Measurements from ENCODE around the gene SIN3A.

The SIN3A gene

DNA sequence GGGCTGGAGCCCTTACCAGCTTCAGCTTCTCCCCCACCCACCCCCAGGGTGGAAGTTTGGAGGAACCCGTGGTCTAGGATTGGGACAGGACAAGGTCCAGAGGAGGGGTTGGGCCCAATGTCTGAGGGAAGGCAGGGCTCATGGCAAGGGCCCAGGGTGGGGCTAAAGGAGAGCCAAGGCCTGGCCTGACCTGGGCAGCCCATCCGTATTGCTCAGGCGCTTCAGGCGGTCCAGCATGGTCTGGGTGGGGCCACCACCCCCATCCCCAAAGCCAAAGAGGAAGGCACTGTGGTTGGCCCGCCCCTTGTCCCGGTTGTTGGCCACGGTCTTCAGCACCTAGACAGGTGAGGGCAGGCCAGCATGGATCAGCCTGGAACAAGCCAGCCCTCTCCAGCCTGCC, 90.6 kb downstream of the SIN3A start:
- H3K36me3 ChIP-seq (ENCODE audit: control insufficient read depth, insufficient read depth, low read length): peaks cover 4% of the 10 kb centered on the region
- no peaks in the 10 kb centered on the region for H3K79me1 ChIP-seq (ENCODE audit: low read length)
- H3K4ac ChIP-seq (ENCODE audit: low read depth, low read length): no peak overlapping the region
- DNase-seq: no peak
- H3K27ac ChIP-seq (ENCODE audit: low read depth, low read length): no peak overlapping the region
- no peak overlapping the region for H2AK5ac ChIP-seq (ENCODE audit: low read length)
- H3K27me3 ChIP-seq (ENCODE audit: insufficient read depth, low read length, poor library complexity): no peaks in the 10 kb centered on the region
- H3K4me1 ChIP-seq (ENCODE audit: control insufficient read depth, low read depth, low read length): no peaks in the 10 kb centered on the region
- WGBS (ENCODE audit: extremely low coverage, insufficient coverage, low lambda C conversion rate): no CpG with 5 or more reads among the region's 7 CpGs
- H3K4me2 ChIP-seq (ENCODE audit: low read length): no peak overlapping the region
- H3K4me3 ChIP-seq (ENCODE audit: low read length): no peak overlapping the region
- no peaks in the 10 kb centered on the region for H3K79me2 ChIP-seq (ENCODE audit: control insufficient read depth, insufficient read depth, low read length)
- H3K9ac ChIP-seq (ENCODE audit: low read length): no peak overlapping the region
- no peak overlapping the region for H4K8ac ChIP-seq (ENCODE audit: low read depth, low read length)
- H3K18ac ChIP-seq (ENCODE audit: low read length): no peak overlapping the region
- no peak overlapping the region for H3K23ac ChIP-seq (ENCODE audit: low read length)
- no peak overlapping the region for H2BK15ac ChIP-seq (replicated peaks; ENCODE audit: low read depth)
- H2BK120ac ChIP-seq (ENCODE audit: low read depth, low read length): no peak overlapping the region
- H2BK5ac ChIP-seq (ENCODE audit: low read length): no peak overlapping the region
- H4K5ac ChIP-seq (ENCODE audit: low read length): no peak overlapping the region
- H3K56ac ChIP-seq (ENCODE audit: low read length): no peak overlapping the region

DNA sequence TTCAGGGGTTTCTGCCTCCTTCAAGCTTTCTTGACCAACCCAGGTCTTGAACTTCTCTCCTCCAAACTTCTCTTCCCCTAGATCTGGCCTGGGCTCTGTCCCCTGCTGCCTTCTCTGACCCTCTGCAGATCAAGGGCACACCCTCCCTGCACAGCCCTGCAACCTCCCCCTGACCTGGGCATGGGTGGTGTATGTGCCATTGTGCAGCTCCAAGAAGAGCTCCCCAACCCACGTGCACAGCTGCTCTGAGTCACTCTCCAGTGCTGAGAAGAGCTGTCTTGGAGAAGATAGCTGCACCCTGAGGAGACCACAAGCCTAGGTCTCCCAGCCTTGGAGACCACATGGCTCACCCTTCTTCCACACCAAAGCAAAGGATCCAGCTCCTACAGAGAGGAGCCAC, 91.1 kb downstream of the SIN3A start:
- H2BK5ac ChIP-seq (ENCODE audit: low read length): no peak overlapping the region
- H3K9ac ChIP-seq (ENCODE audit: low read length): no peak overlapping the region
- no peak for DNase-seq
- no peak overlapping the region for H3K4ac ChIP-seq (ENCODE audit: low read depth, low read length)
- no peak overlapping the region for H3K4me3 ChIP-seq (ENCODE audit: low read length)
- H3K79me1 ChIP-seq (ENCODE audit: low read length): no peaks in the 10 kb centered on the region
- no peak overlapping the region for H2BK15ac ChIP-seq (replicated peaks; ENCODE audit: low read depth)
- H2BK120ac ChIP-seq (ENCODE audit: low read depth, low read length): no peak overlapping the region
- H3K4me2 ChIP-seq (ENCODE audit: low read length): no peak overlapping the region
- no peak overlapping the region for H2AK5ac ChIP-seq (ENCODE audit: low read length)
- peaks cover 4% of the 10 kb centered on the region for H3K36me3 ChIP-seq (ENCODE audit: control insufficient read depth, insufficient read depth, low read length)
- H3K27ac ChIP-seq (ENCODE audit: low read depth, low read length): no peak overlapping the region
- H4K5ac ChIP-seq (ENCODE audit: low read length): no peak overlapping the region
- H3K4me1 ChIP-seq (ENCODE audit: control insufficient read depth, low read depth, low read length): no peaks in the 10 kb centered on the region
- no peak overlapping the region for H4K8ac ChIP-seq (ENCODE audit: low read depth, low read length)
- no peaks in the 10 kb centered on the region for H3K79me2 ChIP-seq (ENCODE audit: control insufficient read depth, insufficient read depth, low read length)
- H3K27me3 ChIP-seq (ENCODE audit: insufficient read depth, low read length, poor library complexity): no peaks in the 10 kb centered on the region
- H3K23ac ChIP-seq (ENCODE audit: low read length): no peak overlapping the region
- H3K18ac ChIP-seq (ENCODE audit: low read length): no peak overlapping the region
- no CpG with 5 or more reads among the region's 1 CpG for WGBS (ENCODE audit: extremely low coverage, insufficient coverage, low lambda C conversion rate)
- no peak overlapping the region for H3K56ac ChIP-seq (ENCODE audit: low read length)

- H3K79me2 ChIP-seq (ENCODE audit: control insufficient read depth, insufficient read depth, low read length): no peaks in the 10 kb centered on the region
- no peak overlapping the region for H3K4me3 ChIP-seq (ENCODE audit: low read length)
- H3K4me2 ChIP-seq (ENCODE audit: low read length): no peak overlapping the region
- no peaks in the 10 kb centered on the region for H3K27me3 ChIP-seq (ENCODE audit: insufficient read depth, low read length, poor library complexity)
- H4K5ac ChIP-seq (ENCODE audit: low read length): no peak overlapping the region
- H3K79me1 ChIP-seq (ENCODE audit: low read length): no peaks in the 10 kb centered on the region
- no peak overlapping the region for H3K27ac ChIP-seq (ENCODE audit: low read depth, low read length)
- no peak overlapping the region for H3K18ac ChIP-seq (ENCODE audit: low read length)
- no peak overlapping the region for H2BK120ac ChIP-seq (ENCODE audit: low read depth, low read length)
- no peak overlapping the region for H2AK5ac ChIP-seq (ENCODE audit: low read length)
- H3K4me1 ChIP-seq (ENCODE audit: control insufficient read depth, low read depth, low read length): no peaks in the 10 kb centered on the region
- no peak overlapping the region for H3K56ac ChIP-seq (ENCODE audit: low read length)
- no peak overlapping the region for H3K23ac ChIP-seq (ENCODE audit: low read length)
- no peak overlapping the region for H4K8ac ChIP-seq (ENCODE audit: low read depth, low read length)
- H3K36me3 ChIP-seq (ENCODE audit: control insufficient read depth, insufficient read depth, low read length): peaks cover 4% of the 10 kb centered on the region
- no peak overlapping the region for H3K9ac ChIP-seq (ENCODE audit: low read length)
- no peak overlapping the region for H3K4ac ChIP-seq (ENCODE audit: low read depth, low read length)
- DNase-seq: no peak
- H2BK5ac ChIP-seq (ENCODE audit: low read length): no peak overlapping the region
- H2BK15ac ChIP-seq (replicated peaks; ENCODE audit: low read depth): no peak overlapping the region
- no CpG with 5 or more reads among the region's 15 CpGs for WGBS (ENCODE audit: extremely low coverage, insufficient coverage, low lambda C conversion rate)
Observed at GRCh38 chr15:75359537-75360250, 91.8 kb downstream of the SIN3A start.

- H3K4me1 ChIP-seq (ENCODE audit: control insufficient read depth, low read depth, low read length): no peaks in the 10 kb centered on the region
- DNase-seq: no peak
- H3K4me3 ChIP-seq (ENCODE audit: low read length): no peak overlapping the region
- H4K5ac ChIP-seq (ENCODE audit: low read length): no peak overlapping the region
- H2AK5ac ChIP-seq (ENCODE audit: low read length): no peak overlapping the region
- H3K23ac ChIP-seq (ENCODE audit: low read length): no peak overlapping the region
- no peaks in the 10 kb centered on the region for H3K27me3 ChIP-seq (ENCODE audit: insufficient read depth, low read length, poor library complexity)
- no peak overlapping the region for H3K18ac ChIP-seq (ENCODE audit: low read length)
- no peak overlapping the region for H2BK15ac ChIP-seq (replicated peaks; ENCODE audit: low read depth)
- peaks cover 3% of the 10 kb centered on the region for H3K36me3 ChIP-seq (ENCODE audit: control insufficient read depth, insufficient read depth, low read length)
- H3K4me2 ChIP-seq (ENCODE audit: low read length): no peak overlapping the region
- no CpG with 5 or more reads among the region's 10 CpGs for WGBS (ENCODE audit: extremely low coverage, insufficient coverage, low lambda C conversion rate)
- no peaks in the 10 kb centered on the region for H3K79me1 ChIP-seq (ENCODE audit: low read length)
- no peak overlapping the region for H3K9ac ChIP-seq (ENCODE audit: low read length)
- no peak overlapping the region for H2BK5ac ChIP-seq (ENCODE audit: low read length)
- H3K4ac ChIP-seq (ENCODE audit: low read depth, low read length): no peak overlapping the region
- no peak overlapping the region for H3K27ac ChIP-seq (ENCODE audit: low read depth, low read length)
- H4K8ac ChIP-seq (ENCODE audit: low read depth, low read length): no peak overlapping the region
- H2BK120ac ChIP-seq (ENCODE audit: low read depth, low read length): no peak overlapping the region
- H3K79me2 ChIP-seq (ENCODE audit: control insufficient read depth, insufficient read depth, low read length): no peaks in the 10 kb centered on the region
- H3K56ac ChIP-seq (ENCODE audit: low read length): no peak overlapping the region
Observed at GRCh38 chr15:75358771-75359536, 92.5 kb downstream of the SIN3A start.

GRCh38 chr15:75357976-75358673, 93.4 kb downstream of the SIN3A start:
- WGBS (ENCODE audit: extremely low coverage, insufficient coverage, low lambda C conversion rate): no CpG with 5 or more reads among the region's 17 CpGs
- no peak overlapping the region for H2BK5ac ChIP-seq (ENCODE audit: low read length)
- H3K4me2 ChIP-seq (ENCODE audit: low read length): no peak overlapping the region
- peaks cover 2% of the 10 kb centered on the region for H3K36me3 ChIP-seq (ENCODE audit: control insufficient read depth, insufficient read depth, low read length)
- H3K79me2 ChIP-seq (ENCODE audit: control insufficient read depth, insufficient read depth, low read length): no peaks in the 10 kb centered on the region
- no peaks in the 10 kb centered on the region for H3K27me3 ChIP-seq (ENCODE audit: insufficient read depth, low read length, poor library complexity)
- no peaks in the 10 kb centered on the region for H3K79me1 ChIP-seq (ENCODE audit: low read length)
- no peak overlapping the region for H2AK5ac ChIP-seq (ENCODE audit: low read length)
- H4K5ac ChIP-seq (ENCODE audit: low read length): no peak overlapping the region
- H4K8ac ChIP-seq (ENCODE audit: low read depth, low read length): no peak overlapping the region
- no peak overlapping the region for H3K56ac ChIP-seq (ENCODE audit: low read length)
- no peaks in the 10 kb centered on the region for H3K4me1 ChIP-seq (ENCODE audit: control insufficient read depth, low read depth, low read length)
- H3K9ac ChIP-seq (ENCODE audit: low read length): no peak overlapping the region
- DNase-seq: no peak
- H2BK15ac ChIP-seq (replicated peaks; ENCODE audit: low read depth): no peak overlapping the region
- H3K4me3 ChIP-seq (ENCODE audit: low read length): no peak overlapping the region
- no peak overlapping the region for H3K23ac ChIP-seq (ENCODE audit: low read length)
- no peak overlapping the region for H2BK120ac ChIP-seq (ENCODE audit: low read depth, low read length)
- no peak overlapping the region for H3K18ac ChIP-seq (ENCODE audit: low read length)
- no peak overlapping the region for H3K4ac ChIP-seq (ENCODE audit: low read depth, low read length)
- H3K27ac ChIP-seq (ENCODE audit: low read depth, low read length): no peak overlapping the region

Data from mesendoderm (in vitro differentiated cells).